ENCODE data around the gene RMDN2. TPM values are rescaled to one million over a fixed set of nuclear protein-coding genes. Genes with fewer than 3 reads are reported as not detected.

Gene RMDN2
- total and polyA plus RNA-seq, 9 of the 15 experiments (the other 6 are each of a cell fraction or from before 2014, with no cell fraction given) = 1.5 to 4.3 (median 2.3) TPM

- TF ChIP-seq HMG20B (CRISPR knock-in tag; IDR thresholded peaks at IDR 0.05) (no peak), ZKSCAN8 (CRISPR knock-in tag; IDR thresholded peaks at IDR 0.05) (no peak), ZBTB9 (CRISPR knock-in tag; IDR thresholded peaks at IDR 0.05) (no peak), NCOA1 (IDR thresholded peaks at IDR 0.05; ENCODE audit: low read depth) (no peak), ZNF764 (CRISPR knock-in tag; IDR thresholded peaks at IDR 0.05; ENCODE audit: low read depth) (no peak), KLF6 (CRISPR knock-in tag; IDR thresholded peaks at IDR 0.05; ENCODE audit: borderline replicate concordance) (no peak), ZSCAN32 (CRISPR knock-in tag; IDR thresholded peaks at IDR 0.05) (no peak), ZNF589 (CRISPR knock-in tag; IDR thresholded peaks at IDR 0.05; ENCODE audit: low read depth) (no peak)
Measured at GRCh38 chr2:37982847-37983246, 57.8 kb downstream of the RMDN2 start (continued).

- Histone ChIP-seq H3K79me2 (ENCODE audit: control insufficient read depth, insufficient read depth, low read length) (no peaks in the 10 kb centered on the region), H3K9me1 (ENCODE audit: control insufficient read depth, insufficient read depth, low read length) (no peaks in the 10 kb centered on the region), H4K20me1 (replicated peaks; ENCODE audit: control insufficient read depth, insufficient read depth, low read length) (no peaks in the 10 kb centered on the region), H3K4me1 (replicated peaks in 1 of 2; ENCODE audit: control insufficient read depth in 2 of 2, insufficient read depth in 2 of 2, low read length in 2 of 2) (0 out of 5 replicates have a peak, but pooled peaks cover 0 to 4% of the 10 kb centered on the region in 2 experiments), H3K27me3 (ENCODE audit: control insufficient read depth in 2 of 2, insufficient read depth in 2 of 2, low read length in 2 of 2) (no peaks in the 10 kb centered on the region; a peak in 1 of 5 replicates), H3K36me3 (ENCODE audit: control insufficient read depth, insufficient read depth, low read length) (no peaks in the 10 kb centered on the region), H3K27ac (ENCODE audit: extremely low read depth, low read depth, low read length) (no peak overlapping the region), H3K9me3 (replicated peaks; ENCODE audit: control insufficient read depth, insufficient read depth, low read depth, low read length) (no peaks in the 10 kb centered on the region), H2AFZ (ENCODE audit: low read depth, low read length) (no peak overlapping the region), H3K9ac (ENCODE audit: insufficient read depth in 1 of 2, low read depth in 2 of 2, low read length in 2 of 2) (no peak overlapping the region), H3K4me2 (ENCODE audit: insufficient read depth, low read length) (no peak overlapping the region), H3K4me3 (no peak overlapping the region)
- ChIA-PET POLR2A (no interaction called here), CTCF (ENCODE audit: low intra/inter-chr PET ratio) (interaction anchor here (1.7 kb wide), 1 partner anchor 291 kb away, joined by 10 read pairs; no protein-coding TSS in a partner anchor)
- peak; percentile 87 for TF ChIP-seq ZBTB40 (IDR thresholded peaks at IDR 0.05)
- peak; percentile 18; the same call in 1 of the 2 replicates for TF ChIP-seq ZBTB40 (CRISPR knock-in tag; IDR thresholded peaks at IDR 0.05)
- TF ChIP-seq CREBBP (IDR thresholded peaks at IDR 0.05; ENCODE audit: low read depth, low read length) = no peak
- intact Hi-C loops (cut with micrococcal nuclease) = loop anchor here (5.0 kb wide), 1 partner anchor 586 kb away; no protein-coding TSS in a partner anchor
- no peak for ATAC-seq
- in situ Hi-C loops (cut with MboI) = loop anchor here (10.0 to 25.0 kb wide), 2 partner anchors 291 to 754 kb away; no protein-coding TSS in a partner anchor
- no peak for FAIRE-seq
- no peak for DNase-seq (ENCODE audit: extremely low read depth in 1 of 4, low spot score in 3 of 4)
- no TSS peak for BruUV-seq (replicated peaks)
- WGBS (ENCODE audit: insufficient coverage, low coverage, missing lambda C conversion rate) = 4% methylated on average over 1 of the region's 1 CpG
Measured at GRCh38 chr2:37983719-37984118, 58.6 kb downstream of the RMDN2 start.

All from K562 (cell line).